RKO (cell line): ENCODE data around the gene ANKLE1.
"Not testable (repeated sequence)": the region's sequence is repeated elsewhere in the genome, so short reads cannot be mapped to it uniquely, and the experiment has no call there.

Source experiments
- DNase-seq: peaks from one replicate; pipeline ENCODE4 v3.0.0-alpha.2; 2016; ENCODE audit warnings: low spot score

Gene ANKLE1

GRCh38 chr19:17282488-17283125 is 906 bp downstream of the ANKLE1 start:
- DNase-seq = peak; percentile 76

GRCh38 chr19:17283504-17283996 is 1.8 kb downstream of the ANKLE1 start:
- DNase-seq = no peak

- DNase-seq = no peak
These were observed 3.9 kb downstream of the ANKLE1 start for GRCh38 chr19:17285415-17286135.

GRCh38 chr19:17286263-17286662 is 4.6 kb downstream of the ANKLE1 start:
- DNase-seq = no peak

- DNase-seq = no peak
These were observed 5.1 kb downstream of the ANKLE1 start for GRCh38 chr19:17286752-17287151.

- DNase-seq = no peak
These were observed 7.8 kb downstream of the ANKLE1 start for GRCh38 chr19:17289489-17289888.

- peak; percentile 92 for DNase-seq
These were observed 10.8 kb downstream of the ANKLE1 start for GRCh38 chr19:17292301-17293074.

GRCh38 chr19:17293605-17294004 is 11.9 kb downstream of the ANKLE1 start:
- DNase-seq = no peak

- DNase-seq = peak; percentile 53
These were observed 12.6 kb downstream of the ANKLE1 start for GRCh38 chr19:17294051-17294891.

GRCh38 chr19:17295551-17295950 is 13.8 kb downstream of the ANKLE1 start:
- not testable (repeated sequence) for DNase-seq

GRCh38 chr19:17296273-17296672 is 14.6 kb downstream of the ANKLE1 start:
- DNase-seq = peak; percentile 90

GRCh38 chr19:17296976-17297375 is 15.3 kb downstream of the ANKLE1 start:
- no peak for DNase-seq

- no peak for DNase-seq
These were observed 19.4 kb downstream of the ANKLE1 start for GRCh38 chr19:17300992-17301619.

- no peak for DNase-seq
These were observed 20.9 kb downstream of the ANKLE1 start for GRCh38 chr19:17302391-17303166.

GRCh38 chr19:17303167-17303939 is 21.7 kb downstream of the ANKLE1 start, which contains the start of gene ABHD8:
Gene ABHD8, minus strand, starts transcription at chr19:17303425. Its CDS starts 1,809 bp downstream, at chr19:17301616.
- DNase-seq = peak; percentile 93

GRCh38 chr19:17303940-17304267 is 22.2 kb downstream of the ANKLE1 start:
- no peak for DNase-seq

GRCh38 chr19:17304386-17305215 is 22.9 kb downstream of the ANKLE1 start:
- DNase-seq = no peak

GRCh38 chr19:17305216-17305516 is 23.5 kb downstream of the ANKLE1 start:
- no peak for DNase-seq
